Activated CD8-positive, alpha-beta memory T cell treated with anti-CD3 and anti-CD28 coated beads for 24 hours (primary cell): ENCODE results near the gene NUTM1.

Experiments
- DNase-seq: peaks from one replicate; pipeline ENCODE4 v3.0.0-alpha.2; 2020

The NUTM1 gene, protein sequence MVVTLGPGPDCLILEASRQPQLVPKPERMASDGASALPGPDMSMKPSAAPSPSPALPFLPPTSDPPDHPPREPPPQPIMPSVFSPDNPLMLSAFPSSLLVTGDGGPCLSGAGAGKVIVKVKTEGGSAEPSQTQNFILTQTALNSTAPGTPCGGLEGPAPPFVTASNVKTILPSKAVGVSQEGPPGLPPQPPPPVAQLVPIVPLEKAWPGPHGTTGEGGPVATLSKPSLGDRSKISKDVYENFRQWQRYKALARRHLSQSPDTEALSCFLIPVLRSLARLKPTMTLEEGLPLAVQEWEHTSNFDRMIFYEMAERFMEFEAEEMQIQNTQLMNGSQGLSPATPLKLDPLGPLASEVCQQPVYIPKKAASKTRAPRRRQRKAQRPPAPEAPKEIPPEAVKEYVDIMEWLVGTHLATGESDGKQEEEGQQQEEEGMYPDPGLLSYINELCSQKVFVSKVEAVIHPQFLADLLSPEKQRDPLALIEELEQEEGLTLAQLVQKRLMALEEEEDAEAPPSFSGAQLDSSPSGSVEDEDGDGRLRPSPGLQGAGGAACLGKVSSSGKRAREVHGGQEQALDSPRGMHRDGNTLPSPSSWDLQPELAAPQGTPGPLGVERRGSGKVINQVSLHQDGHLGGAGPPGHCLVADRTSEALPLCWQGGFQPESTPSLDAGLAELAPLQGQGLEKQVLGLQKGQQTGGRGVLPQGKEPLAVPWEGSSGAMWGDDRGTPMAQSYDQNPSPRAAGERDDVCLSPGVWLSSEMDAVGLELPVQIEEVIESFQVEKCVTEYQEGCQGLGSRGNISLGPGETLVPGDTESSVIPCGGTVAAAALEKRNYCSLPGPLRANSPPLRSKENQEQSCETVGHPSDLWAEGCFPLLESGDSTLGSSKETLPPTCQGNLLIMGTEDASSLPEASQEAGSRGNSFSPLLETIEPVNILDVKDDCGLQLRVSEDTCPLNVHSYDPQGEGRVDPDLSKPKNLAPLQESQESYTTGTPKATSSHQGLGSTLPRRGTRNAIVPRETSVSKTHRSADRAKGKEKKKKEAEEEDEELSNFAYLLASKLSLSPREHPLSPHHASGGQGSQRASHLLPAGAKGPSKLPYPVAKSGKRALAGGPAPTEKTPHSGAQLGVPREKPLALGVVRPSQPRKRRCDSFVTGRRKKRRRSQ

DNA sequence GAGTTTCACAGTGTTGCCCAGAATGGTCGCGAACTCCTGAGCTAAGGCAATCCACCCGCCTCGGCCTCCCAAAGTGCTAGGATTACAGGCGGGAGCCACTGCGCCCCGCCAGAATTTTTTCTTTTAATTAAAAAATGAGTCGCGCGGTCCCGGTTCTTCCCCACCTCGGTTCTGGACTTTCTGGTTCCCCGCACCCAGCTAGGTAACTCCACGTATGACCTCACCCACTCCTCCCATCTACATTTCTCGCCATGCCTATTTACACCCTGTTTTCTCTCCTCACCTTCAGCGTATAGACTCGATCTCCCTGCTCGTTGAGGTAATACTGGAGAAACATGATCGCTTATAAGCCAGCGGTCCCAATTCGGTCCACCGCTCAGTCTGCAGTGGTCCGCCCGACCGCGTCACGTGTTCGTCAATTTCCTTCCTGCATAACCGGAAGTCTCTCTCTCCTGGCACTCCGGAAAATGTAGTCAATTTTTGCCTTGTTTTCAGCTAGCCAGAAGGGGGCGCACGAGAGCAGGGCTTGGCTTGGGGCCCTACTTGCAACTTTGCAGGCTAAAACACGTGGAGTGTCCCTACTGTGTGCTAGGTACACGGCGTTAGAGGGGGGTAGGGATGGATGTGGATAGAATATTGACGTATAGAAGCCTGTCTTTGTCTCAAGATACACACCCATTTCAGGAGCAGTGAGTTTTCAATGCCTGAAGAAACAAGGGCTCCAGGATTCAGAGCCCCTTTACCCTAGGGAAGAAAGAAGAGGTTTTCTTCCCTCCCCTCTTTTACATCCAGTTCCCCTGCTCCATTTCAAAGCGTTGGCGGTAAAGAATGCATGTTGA lies at the start of gene NUTM1, which contains the start of gene NOP10:
Gene NUTM1, plus strand, starts transcription at position 579 of the 839 bp plus-strand sequence. CDS start 382 bp downstream, outside the sequence.
Gene NOP10, minus strand, starts transcription at position 400 of the 839 bp plus-strand sequence. Its CDS starts 63 bp downstream, at position 337.
- peak; percentile 99 for DNase-seq

DNA sequence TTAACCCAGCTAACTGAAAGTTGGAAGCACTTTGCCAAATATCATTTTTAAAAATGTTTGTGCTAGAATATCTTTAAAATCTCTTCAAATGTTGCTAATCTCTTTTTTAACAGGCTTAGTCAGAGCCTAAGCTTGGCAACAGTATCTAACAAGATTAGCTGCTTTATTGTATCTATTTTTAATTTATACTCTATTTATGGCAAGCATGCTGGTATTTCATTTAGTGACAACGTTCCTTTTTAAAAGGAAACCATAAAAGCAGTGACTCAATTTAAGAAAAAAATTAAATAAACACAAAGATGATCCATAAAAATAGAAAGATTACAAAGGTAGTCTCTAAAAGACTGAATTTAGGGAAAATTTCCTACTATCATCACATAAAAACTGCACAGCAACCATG lies 46.1 kb upstream of the NUTM1 start:
- DNase-seq = no peak

DNA sequence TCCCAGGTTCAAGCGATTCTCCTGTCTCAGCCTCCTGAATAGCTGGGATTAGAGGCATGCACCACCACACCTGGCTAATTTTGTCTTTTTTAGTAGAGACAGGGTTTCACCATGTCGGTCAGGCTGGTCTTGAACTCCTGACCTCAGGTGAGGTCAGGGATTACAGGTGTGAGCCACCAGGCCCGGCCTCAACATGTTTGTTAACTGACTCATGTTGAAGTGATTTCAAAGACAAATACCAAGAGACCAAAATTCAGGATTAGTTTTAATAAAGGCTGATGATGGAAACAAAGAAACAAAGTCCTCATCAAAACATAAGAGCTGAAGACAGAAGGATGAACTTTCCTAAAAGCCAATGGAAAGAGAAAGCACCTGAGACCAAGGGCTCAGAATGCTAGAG lies 42.1 kb upstream of the NUTM1 start:
- DNase-seq = no peak

DNA sequence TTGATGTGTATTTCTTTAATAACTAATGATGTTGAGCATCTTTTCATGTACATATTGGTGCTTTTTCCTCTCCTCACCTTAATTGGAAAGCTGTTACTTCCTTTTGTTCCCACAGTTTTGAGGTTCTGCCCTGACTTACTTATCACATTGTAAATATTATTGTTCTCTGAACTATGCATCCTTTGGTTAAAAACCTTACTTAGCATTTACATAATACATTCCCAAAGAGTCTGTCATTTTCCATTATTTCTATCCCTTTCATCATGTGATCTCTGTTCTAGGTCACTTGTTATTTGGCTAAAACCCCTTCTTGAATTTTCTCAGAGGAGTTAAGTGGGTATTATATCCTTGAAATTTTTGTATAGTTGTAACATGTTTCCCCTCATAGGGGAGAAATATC lies 38.5 kb upstream of the NUTM1 start:
- DNase-seq = no peak

DNA sequence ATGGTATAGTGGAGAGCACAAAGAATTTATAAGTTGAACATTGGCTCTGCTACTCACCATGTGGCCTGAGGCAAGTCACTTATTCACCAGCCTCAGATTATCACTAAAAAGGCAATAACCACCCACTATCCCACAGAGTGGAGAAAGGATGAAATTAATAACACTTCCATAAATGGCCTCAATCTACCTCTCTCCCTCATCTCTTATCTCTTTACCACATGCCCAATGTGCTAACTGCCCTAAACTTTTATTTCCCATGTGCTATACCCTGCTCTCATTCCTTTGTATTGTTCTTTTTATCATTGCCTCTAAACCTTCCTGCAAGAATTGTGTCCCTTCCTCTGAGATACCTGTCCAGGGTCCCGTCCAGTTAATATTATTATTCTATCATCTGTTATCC lies 31.6 kb upstream of the NUTM1 start:
- DNase-seq = no peak

DNA sequence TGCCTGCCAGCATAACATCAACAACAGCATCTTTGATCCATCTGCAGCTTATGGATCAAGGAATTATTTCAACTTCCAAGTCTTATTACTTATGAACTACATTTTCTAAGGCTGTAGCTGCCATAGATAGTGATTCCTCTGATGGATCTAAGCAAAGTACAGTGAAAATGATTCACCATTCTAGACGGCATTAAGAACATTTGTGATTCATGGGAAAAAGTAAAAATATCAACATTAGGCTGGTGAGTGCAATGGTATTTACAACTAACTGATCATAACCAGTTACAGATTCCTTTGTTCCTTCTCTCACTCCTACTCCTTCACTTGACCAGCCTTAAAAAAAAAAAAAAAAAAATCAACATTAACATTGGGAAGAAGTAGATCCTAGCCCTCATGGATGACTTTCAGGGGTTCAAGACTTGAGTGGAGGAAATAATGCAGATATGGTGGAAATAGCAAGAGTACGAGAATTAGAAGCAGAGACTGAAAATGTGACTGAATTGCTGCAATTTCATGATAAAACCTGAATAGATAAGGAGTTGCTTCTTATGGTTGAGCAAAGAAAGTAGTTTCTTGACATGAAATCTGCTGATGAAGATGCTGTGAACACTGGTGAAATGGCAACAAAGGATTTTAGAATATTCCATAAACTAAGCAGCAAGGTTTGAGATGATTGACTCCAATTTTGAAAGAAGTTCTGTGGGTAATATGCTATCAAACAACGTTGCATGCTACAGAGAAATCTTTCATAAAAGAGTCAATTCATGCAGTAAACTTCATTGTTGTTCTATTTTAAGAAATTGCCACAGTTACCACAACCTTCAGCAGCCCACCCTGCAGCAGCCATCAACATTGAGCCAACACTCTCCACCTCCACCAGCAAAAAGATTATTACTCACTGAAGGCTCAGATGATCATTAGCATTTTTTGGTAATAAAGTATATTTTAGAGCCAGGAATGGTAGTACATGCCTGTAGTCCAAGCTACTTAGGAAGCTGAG lies 28.3 kb upstream of the NUTM1 start:
- no peak for DNase-seq

DNA sequence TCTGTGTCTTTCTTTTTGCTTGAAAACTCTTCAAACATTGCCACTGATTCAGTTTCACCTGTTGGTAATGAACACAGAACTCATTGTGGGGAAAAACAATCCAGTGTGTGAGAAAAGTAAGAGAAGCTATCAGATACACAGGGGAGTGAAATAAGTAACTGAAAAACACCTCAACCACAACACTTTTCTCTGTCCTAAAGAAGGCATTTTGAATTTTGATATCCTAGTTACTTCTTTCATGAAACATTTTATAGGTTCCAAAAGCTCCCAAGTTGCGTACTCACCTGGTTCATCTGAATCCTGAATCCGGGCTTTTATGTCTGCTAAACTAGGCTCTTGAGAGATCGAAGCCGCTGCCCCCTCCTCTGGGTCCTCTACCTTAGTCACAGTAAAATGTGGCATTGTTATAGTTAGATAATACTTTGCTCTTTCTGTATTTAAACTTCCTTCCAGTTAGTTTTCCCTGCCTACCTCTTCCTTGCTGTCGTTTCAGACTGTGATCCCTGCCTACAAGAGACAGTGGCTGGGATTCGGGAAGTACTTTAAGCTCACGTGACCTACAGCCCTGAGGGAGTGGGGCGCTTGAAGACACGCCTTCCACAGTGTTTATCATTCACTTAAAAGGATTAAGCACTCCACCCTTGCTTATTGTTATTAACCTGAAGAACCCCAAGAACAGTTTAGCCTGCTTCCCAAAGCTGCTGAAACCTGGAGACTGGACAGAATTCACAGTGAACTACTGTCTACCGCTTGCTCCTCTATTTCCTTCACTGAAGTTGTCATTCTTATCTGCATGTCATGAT lies 24.6 kb upstream of the NUTM1 start:
- no peak for DNase-seq

DNA sequence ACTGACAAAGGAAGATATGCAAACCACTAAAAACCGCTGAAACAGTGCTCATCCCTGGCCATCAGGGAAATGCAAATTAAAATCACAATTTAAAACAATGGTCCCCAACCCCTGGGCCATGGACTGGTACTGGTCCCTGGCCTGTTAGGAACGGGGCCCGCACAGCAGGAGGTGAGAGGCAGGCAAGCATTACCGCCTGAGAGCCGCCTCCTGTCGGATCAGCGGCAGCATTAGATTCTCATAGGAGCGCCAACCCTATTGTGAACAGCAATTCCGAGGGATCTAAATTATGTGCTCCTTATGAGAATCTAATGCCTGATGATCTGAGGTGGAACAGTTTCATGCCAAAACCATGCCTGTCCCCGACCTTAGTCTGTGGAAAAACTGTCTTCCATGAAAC lies 19.9 kb upstream of the NUTM1 start:
- no peak for DNase-seq

DNA sequence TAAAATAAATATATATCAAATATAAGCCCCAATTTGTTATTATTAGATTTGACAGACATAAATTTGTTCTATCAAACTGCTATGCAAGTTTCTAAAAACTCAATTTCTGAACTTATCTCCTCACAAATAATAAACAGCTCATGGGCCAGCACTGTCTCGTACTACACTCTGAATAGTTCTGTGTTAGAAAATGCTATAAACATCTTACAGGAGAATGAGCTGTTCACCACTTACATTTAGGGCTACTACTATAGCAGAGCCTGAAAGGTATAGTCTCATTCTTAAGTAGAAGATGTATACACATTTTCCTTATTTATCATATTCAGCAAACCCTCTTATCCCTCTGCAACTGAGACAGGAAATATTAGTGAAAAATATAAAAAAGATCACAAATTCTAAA lies 18.2 kb upstream of the NUTM1 start:
- DNase-seq = no peak

DNA sequence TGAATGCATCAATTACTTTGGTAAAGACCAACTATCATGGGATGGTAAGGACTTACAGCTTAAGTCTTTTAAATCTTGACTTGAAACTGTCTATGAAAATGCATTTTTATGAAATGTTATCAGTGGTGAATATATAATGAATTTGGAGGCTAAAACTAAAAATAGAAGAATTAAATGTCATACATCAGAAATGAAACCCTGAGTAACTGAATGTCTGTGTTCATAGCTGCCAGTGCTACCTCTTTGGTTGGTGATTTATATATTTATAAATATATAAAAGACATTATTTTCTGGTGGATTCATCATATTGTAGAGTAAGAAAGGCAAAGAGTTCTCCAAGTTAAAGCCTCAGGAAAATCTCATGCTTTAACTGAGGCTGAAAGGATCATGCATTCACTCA lies 17.7 kb upstream of the NUTM1 start:
- DNase-seq = no peak

DNA sequence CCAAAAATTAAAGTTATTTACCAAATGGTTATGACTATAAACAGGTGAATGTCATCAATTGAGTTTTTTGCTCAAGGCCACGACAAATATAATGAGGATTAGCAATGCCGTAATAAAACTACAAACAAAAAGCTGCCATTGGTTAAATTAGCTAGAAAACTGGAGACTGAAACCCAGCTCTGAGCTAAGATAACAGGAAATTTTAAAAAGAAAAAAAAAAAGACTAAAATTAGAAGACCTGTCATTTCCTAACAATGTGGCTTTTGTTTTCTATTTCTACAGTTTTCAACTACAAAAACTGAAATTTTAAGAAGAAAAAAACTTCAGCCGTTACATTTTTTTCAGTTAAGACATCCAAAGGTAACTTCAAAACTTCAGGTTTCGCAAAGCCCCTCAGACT lies 15.2 kb upstream of the NUTM1 start:
- DNase-seq = no peak

DNA sequence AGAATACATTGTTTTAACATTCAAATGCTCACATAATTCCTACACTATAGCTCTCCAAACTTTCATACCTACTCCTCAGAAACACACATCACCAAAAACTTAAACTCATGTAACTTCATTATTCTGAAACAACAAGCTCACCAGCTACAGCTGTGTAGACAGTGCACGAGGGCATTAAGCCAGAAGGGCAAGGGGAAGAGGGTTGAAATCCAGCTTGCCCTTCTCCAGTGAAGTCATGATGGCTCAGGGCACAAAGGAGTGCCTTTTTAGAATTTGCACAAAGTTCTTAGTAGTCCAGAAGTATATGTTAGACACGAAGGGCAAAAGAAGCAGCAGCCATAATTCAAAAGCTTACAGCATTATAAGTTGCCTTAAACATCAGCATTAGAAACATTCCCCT lies 14.1 kb upstream of the NUTM1 start:
- no peak for DNase-seq

DNA sequence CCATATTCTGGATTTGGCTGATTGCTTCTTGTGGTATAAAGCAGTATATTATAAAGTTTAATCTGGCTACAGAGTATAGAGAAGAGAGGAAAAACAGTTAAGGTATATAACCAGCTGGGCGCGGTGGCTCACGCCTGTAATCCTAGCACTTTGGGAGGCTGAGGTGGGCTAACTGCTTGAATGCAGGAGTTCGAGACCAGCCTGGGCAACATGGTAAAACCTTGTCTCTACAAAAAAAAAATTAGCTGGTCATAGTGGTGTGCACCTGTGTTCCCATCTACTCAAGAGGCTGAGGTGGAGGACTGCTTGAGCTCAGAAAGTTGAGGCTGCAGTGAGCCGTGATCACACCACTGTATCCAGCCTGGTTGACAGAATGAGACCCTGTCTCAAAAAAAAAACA lies 12.8 kb upstream of the NUTM1 start:
- DNase-seq = no peak

DNA sequence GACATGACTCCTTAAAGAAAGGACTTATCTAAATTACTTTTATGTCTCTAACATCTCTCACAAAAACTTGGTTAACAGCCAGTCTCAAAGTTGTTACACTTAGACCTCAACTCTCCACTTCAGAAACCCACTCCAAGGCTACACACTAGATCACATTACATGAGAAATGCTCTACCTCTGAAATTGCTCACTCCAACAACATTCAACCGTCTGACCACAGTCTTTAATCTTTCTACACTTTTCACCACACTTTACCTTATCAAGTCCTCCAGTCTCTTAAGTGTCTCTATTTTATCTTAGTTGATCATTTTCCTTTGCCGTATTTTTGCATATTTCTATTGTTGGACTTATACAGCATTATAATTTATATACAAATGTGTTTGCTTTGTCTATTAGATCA lies 11.3 kb upstream of the NUTM1 start:
- no peak for DNase-seq

DNA sequence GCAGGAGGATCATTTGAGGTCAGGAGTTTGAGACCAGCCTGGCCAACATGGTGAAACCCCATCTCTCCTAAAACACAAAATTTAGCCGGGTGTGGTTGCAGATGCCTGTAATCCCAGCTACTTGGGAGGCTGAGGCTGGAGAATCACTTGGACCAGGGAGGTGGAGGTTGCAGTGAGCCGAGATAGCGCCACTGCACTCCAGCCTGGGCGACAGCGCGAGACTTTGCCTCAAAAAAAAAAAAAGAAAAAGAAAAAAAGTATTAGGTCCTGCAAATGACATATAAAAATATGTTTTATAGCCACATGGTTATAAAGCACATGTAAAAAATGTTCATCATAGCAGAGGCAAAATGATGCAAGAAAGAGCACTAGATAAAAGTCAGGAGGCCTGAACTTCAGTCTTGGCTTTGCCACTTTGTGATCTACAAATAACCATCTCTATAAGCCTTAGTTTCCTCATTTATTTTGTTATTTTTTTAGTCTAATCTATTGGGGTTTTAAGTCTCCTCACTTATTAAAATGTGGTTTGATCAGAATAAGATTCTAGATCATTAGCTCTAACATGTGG lies 10.5 kb upstream of the NUTM1 start:
- no peak for DNase-seq

DNA sequence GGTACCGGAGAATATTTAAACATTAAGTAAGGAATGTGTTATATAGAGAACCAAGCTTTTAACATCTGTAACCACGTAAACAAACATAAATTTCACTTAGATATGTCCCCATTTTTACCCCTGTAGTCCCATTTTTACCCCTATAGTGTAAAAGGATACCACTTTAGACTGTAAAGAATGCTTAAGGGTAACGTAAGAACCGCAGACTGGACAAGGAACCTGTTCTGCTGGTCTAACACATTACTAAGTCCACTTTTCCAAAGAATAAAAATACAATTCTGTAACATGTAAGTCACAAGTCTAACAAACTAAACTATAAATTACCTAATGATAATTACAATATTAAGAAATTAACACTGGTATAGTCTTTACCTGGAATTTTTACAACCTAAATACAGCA lies 8.4 kb upstream of the NUTM1 start:
- no peak for DNase-seq

DNA sequence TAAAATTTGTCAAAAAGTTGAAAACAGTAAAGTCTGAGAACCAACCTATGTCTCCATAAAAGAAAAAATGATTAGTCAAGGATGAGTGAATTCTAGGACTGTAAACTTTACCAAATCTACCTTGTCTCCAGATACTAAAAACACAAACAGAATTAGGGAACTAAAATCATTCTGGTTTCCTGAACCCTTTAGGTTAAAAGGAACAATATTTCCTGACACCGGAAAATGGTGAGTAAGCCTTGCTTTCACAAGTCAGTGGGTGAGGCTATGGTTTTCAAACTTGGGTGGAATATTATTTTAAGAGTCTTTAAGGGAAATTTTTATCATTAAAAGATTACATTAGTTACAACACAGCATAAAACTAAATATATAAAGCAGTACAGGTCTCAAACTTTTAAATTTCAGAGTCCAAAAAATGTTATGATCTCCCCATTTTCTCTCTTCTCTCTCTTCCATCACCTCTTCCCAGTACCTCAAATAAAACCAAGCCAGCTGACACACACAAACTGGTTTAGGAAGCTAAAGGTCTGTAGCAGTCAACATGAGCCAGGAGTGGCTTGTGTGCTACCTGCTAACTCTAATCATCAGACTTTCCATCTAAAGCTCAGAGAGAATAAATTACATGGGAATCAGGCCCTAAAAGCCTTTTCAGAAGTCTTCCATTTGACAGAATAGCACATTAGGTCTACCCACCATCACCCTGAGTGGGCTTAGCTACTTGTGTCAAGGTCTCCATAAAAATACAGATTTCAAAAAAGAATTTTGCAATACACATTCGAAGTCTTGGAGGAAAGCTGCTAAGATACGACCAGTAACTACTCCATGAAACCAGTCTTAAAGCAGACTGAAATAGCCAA lies 7.7 kb upstream of the NUTM1 start:
- DNase-seq = no peak

DNA sequence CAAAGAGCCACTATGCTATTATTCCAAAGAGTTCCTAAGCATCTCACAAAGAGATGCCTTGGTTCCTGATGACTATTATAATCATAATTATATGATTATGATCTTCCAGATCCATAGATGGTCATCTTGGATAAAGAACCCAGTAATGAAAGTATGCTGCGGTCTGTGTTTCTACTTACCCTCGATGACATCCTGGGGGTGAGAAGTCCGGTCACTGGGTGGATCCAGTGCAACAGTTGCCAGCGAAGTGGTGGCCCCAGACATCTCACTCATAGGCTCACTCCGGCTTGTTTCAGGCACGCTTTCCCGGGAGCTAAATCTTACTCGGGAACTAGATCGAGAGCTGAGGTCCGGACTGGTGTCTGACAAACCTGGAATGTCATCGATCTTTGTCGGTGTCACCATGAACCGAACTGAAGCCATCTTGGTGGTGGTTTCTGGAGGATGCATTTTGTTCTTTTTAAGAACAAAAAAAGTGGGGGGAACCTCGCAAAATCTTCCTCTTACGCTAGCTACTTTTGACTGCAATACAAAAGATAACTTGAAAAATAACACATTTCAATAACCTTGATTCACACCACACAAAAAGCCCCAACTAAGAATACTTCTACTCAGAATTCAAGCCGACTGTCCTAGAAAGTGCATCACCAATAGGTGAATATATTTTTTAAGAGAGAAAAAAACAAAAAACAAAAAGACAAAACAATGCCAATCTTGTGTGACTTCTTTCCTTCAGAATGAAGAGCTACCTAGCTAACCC lies 6.7 kb upstream of the NUTM1 start:
- DNase-seq = no peak
